ENCODE measurements around the gene SENP5.

Gene SENP5

GRCh38 chr3:196966526-196967401, 99.0 kb downstream of the SENP5 start:
- no peaks in the 10 kb centered on the region for H3K36me3 Mint-ChIP-seq
- H3K9me3 Mint-ChIP-seq: no peaks in the 10 kb centered on the region
- H3K27ac Mint-ChIP-seq: peak overlapping the region; percentile 37
- ATAC-seq: no peak
- peaks cover 24% of the 10 kb centered on the region for H3K4me1 Mint-ChIP-seq
- no peak for DNase-seq (ENCODE audit: low spot score in 2 of 2)
- peak overlapping the region; percentile 30 for H3K4me3 Mint-ChIP-seq

DNA sequence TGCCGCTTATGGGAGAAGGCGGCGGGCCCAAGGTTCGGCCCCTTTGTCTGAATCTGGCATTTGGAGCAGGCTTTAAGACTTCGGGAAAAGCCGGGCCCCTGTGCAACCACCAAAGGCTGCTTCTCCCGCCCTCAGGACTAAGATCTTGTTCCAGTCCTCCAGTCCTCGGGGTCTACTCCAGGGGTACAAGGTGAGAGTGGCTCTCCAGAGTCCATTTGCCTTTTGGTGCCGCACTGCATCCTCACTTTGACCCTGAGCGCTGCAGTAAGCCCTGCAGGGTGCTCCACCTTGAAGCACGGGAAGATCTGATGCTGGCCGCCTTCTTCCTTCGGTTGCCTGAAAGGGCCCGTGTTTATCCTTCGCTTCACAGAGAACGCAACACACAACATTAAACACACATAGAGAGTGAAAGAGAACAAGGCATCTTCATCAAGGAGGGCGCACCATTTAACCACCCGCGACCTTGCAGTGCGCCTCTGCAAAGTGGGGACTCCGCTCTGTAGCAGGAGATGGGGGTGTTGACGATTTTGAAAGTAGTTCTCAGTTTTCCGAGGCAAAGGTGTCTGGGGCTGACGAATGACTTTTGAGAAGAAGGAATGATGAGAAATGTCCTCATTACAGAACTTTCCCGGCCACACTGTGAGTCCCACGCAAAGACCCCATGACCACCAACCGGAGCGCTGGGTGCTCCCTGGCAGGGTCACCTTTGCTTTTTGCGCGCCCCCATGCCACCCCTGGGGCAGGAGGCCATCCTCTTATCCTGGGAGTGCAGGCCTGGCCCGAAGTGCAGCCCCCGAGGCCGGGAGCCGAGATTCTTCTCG, 99.9 kb downstream of the SENP5 start:
- H3K4me1 Mint-ChIP-seq: peaks cover 24% of the 10 kb centered on the region
- H3K27ac Mint-ChIP-seq: no peak overlapping the region
- ATAC-seq: no peak
- H3K4me3 Mint-ChIP-seq: peak overlapping the region; percentile 65
- H3K36me3 Mint-ChIP-seq: no peaks in the 10 kb centered on the region
- DNase-seq (ENCODE audit: low spot score in 2 of 2): no peak
- no peaks in the 10 kb centered on the region for H3K9me3 Mint-ChIP-seq

GRCh38 chr3:196968233-196969133, 100.8 kb downstream of the SENP5 start, which contains the start of gene PIGZ:
PIGZ (minus strand) TSS chr3:196968833; CDS start chr3:196952031, 16,802 bp downstream.
- DNase-seq (ENCODE audit: low spot score in 2 of 2): peak; percentile 34 to 77
- H3K9me3 Mint-ChIP-seq: no peaks in the 10 kb centered on the region
- H3K4me3 Mint-ChIP-seq: peak within 1 kb of the TSS; percentile 65
- H3K27ac Mint-ChIP-seq: no peak within 1 kb of the TSS
- H3K36me3 Mint-ChIP-seq: no peaks in the 10 kb centered on the region
- ATAC-seq: peak; percentile 79
- peaks cover 24% of the 10 kb centered on the region for H3K4me1 Mint-ChIP-seq

GRCh38 chr3:196969134-196969659, 101.5 kb downstream of the SENP5 start:
- peak overlapping the region; percentile 65 for H3K4me3 Mint-ChIP-seq
- H3K36me3 Mint-ChIP-seq: no peaks in the 10 kb centered on the region
- no peak overlapping the region for H3K27ac Mint-ChIP-seq
- peaks cover 24% of the 10 kb centered on the region for H3K4me1 Mint-ChIP-seq
- no peaks in the 10 kb centered on the region for H3K9me3 Mint-ChIP-seq
- DNase-seq (ENCODE audit: low spot score in 2 of 2) (peak; percentile 44 to 84), ATAC-seq (peak; percentile 70)

DNA sequence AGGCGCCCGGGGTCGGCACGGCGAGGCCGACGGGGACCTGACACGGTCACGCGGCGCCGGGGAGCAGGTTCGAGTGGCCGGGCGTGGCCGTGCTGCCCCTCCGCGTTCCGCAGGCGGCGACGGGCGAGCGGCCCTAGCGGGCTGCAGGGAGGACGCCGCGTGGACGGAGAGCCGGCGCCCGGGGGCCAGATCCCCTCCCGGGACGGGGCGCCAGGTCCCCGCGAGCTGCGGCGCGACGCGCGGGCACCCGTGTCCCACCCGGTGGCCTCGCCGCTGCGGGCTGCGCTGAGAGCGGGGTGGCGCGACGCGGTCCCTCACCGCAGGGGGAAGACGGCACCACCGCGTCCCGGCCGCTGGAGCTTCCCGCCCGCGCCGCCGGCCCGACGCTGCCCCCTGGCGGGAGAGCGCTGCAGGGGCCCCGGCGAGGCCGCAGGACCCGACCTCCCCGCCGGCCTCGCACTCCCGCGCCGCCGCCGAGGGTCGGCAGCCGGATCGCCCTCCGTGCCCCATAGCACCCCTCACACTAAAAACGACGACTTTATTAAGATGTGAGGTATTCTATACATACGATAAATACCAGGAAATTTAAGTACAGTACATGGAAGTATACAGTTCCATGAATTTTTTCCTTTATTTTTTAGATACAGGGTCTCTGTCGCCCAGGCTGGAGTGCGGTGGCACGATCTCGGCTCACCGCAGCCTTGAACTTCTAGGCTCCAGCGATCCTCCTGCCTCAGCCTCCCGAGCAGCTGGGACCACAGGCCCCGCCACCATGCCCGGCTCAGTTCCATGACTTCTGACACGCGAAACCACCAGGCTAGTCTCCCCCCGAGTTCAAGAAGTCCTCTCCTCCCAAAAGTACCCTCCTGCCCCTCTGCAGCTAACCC, 102.2 kb downstream of the SENP5 start:
- ATAC-seq: peak; percentile 82
- peak; percentile 82 to 83 for DNase-seq (ENCODE audit: low spot score in 2 of 2)
- Mint-ChIP-seq H3K36me3 (no peaks in the 10 kb centered on the region), H3K27ac (peak overlapping the region; percentile 81), H3K4me1 (peaks cover 24% of the 10 kb centered on the region), H3K4me3 (peak overlapping the region; percentile 71), H3K9me3 (no peaks in the 10 kb centered on the region)

- no peaks in the 10 kb centered on the region for H3K36me3 Mint-ChIP-seq
- H3K4me1 Mint-ChIP-seq: peaks cover 24% of the 10 kb centered on the region
- DNase-seq (ENCODE audit: low spot score in 2 of 2) (no peak), ATAC-seq (no peak)
- peak overlapping the region; percentile 81 for H3K27ac Mint-ChIP-seq
- no peaks in the 10 kb centered on the region for H3K9me3 Mint-ChIP-seq
- H3K4me3 Mint-ChIP-seq: peak overlapping the region; percentile 71
These were observed 102.9 kb downstream of the SENP5 start for GRCh38 chr3:196970547-196971093.

DNA sequence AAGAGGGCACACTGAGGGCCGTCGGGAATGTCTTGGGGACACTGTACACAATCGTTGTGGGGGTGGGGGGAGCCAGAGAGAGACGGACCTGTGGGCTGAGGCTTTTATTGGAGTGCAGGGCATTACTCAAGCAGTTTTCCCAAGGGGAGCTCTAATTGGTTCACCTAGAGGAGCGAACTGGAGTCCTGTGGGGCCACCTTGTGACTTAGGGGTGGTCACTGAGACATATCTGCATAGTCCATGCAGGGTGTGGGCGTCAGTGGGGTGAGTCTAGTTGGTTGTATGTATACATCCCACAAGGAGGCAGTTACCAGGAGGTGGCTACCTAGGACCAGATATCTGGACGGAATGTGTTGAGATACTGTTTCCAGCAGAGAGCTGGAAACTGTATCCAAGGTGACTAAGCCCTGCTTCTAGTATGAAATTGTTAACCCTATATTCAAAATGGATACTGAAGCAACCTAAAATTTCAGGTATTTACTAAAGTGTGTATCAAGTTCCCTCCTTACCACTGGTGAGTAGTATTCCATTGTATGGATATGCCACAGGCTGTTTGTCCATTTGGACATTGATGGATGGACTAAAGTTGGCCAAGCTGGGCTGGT, 103.5 kb downstream of the SENP5 start:
- Mint-ChIP-seq H3K9me3 (no peaks in the 10 kb centered on the region), H3K4me3 (peak overlapping the region; percentile 71), H3K36me3 (no peaks in the 10 kb centered on the region), H3K27ac (no peak overlapping the region), H3K4me1 (peaks cover 23% of the 10 kb centered on the region)
- DNase-seq (ENCODE audit: low spot score in 2 of 2) (no peak), ATAC-seq (no peak)

- H3K27ac Mint-ChIP-seq: no peak overlapping the region
- H3K36me3 Mint-ChIP-seq: no peaks in the 10 kb centered on the region
- peaks cover 7% of the 10 kb centered on the region for H3K4me1 Mint-ChIP-seq
- no peak overlapping the region for H3K4me3 Mint-ChIP-seq
- no peaks in the 10 kb centered on the region for H3K9me3 Mint-ChIP-seq
- DNase-seq (ENCODE audit: low spot score in 2 of 2) (no peak), ATAC-seq (no peak)
These were observed 106.9 kb downstream of the SENP5 start for GRCh38 chr3:196974661-196975060.

- Mint-ChIP-seq H3K36me3 (no peaks in the 10 kb centered on the region), H3K4me1 (peaks cover 3% of the 10 kb centered on the region), H3K4me3 (no peak overlapping the region), H3K27ac (no peak overlapping the region), H3K9me3 (no peaks in the 10 kb centered on the region)
- ATAC-seq (no peak), DNase-seq (ENCODE audit: low spot score in 2 of 2) (no peak)
These were observed 107.6 kb downstream of the SENP5 start for GRCh38 chr3:196975349-196975748.

DNA sequence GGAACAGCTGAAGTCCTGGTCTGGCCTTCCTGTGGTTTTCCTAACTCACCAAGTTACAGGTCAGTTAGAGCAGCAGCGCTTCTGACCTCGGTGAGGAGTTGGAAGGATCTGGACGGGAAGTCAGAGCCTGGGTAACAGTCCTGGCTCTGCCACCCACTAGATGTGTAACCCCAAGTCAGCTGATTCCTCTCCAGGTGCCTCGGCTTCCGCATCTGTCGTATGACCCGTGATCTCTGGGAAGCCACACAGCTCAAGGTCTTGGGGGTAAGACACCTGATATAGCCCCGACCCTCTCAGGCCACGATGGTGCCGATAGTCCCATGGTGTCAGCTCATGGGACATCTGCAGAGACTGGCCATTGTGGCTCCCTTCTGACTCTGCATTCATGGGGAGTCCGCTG, 109.2 kb downstream of the SENP5 start:
- DNase-seq (ENCODE audit: low spot score in 2 of 2) (no peak), ATAC-seq (peak; percentile 19)
- Mint-ChIP-seq H3K4me1 (no peaks in the 10 kb centered on the region), H3K36me3 (no peaks in the 10 kb centered on the region), H3K4me3 (no peak overlapping the region), H3K9me3 (no peaks in the 10 kb centered on the region), H3K27ac (no peak overlapping the region)

DNA sequence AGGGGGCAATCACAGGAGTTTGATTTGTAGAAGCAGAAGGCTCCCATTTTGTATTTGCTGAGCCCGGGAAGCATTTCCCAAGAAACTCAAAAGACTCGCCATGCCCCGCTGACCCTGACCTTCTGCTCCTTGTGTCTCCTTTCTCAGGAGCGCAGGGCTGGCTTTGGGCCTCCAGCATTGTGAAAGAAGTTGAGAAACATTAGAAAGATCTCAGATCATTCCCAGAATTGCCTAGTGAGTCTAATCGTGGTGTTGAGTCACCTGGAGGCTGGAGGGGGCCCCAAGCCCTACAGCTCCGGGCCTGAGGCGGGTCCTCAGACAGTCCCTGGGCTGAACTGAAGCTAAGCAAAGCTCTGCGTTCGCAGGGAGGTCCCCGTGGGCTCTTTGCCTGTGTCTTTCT, 111.8 kb downstream of the SENP5 start:
- peaks cover 4% of the 10 kb centered on the region for H3K9me3 Mint-ChIP-seq
- DNase-seq (ENCODE audit: low spot score in 2 of 2): no peak
- no peak overlapping the region for H3K27ac Mint-ChIP-seq
- no peak for ATAC-seq
- H3K4me1 Mint-ChIP-seq: no peaks in the 10 kb centered on the region
- no peaks in the 10 kb centered on the region for H3K36me3 Mint-ChIP-seq
- H3K4me3 Mint-ChIP-seq: no peak overlapping the region

GRCh38 chr3:196981657-196982056, 113.9 kb downstream of the SENP5 start:
- no peaks in the 10 kb centered on the region for H3K36me3 Mint-ChIP-seq
- peaks cover 4% of the 10 kb centered on the region for H3K9me3 Mint-ChIP-seq
- no peaks in the 10 kb centered on the region for H3K4me1 Mint-ChIP-seq
- H3K4me3 Mint-ChIP-seq: no peak overlapping the region
- DNase-seq (ENCODE audit: low spot score in 2 of 2): no peak
- no peak for ATAC-seq
- no peak overlapping the region for H3K27ac Mint-ChIP-seq

DNA sequence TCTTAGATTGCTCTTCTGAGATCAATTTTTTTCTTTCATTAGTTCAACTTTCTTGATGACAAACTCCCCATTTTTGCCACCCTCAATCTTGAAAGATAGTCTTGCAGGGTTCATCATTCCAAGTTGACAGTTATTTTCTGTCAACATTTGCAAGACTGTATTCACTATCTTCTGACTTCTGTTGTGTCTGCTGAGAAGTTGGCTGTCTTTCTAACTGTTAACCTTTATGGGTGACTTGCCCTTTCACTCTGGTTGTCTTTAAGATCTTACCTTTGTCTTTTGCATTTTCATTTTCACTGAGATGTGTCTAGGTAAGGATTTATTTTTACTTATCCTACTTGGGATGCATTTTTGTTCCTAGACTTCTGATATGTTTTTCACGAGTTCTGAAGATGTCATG, 115.5 kb downstream of the SENP5 start:
- Mint-ChIP-seq H3K27ac (no peak overlapping the region), H3K4me3 (no peak overlapping the region), H3K9me3 (peaks cover 4% of the 10 kb centered on the region), H3K4me1 (no peaks in the 10 kb centered on the region), H3K36me3 (no peaks in the 10 kb centered on the region)
- DNase-seq (ENCODE audit: low spot score in 2 of 2) (no peak), ATAC-seq (no peak)

All from stimulated activated effector memory CD8-positive, alpha-beta T cell treated with anti-CD3 and anti-CD28 coated beads, Interleukin-12 subunit alpha, Interleukin-12 subunit beta, amount 100 ng/mL, for 72 hours (primary cell).